Measurements from ENCODE around the gene FAM209B. TPM values are rescaled to one million over a fixed set of nuclear protein-coding genes. Genes with fewer than 3 reads are reported as not detected.

FAM209B gene
- total and polyA plus RNA-seq, 10 of the 15 experiments (the other 5 are each of a cell fraction or from before 2014, with no cell fraction given), result 0.22 to 0.77 (median 0.41) TPM; not detected in 2

GRCh38 chr20:56584916-56585315 lies 51.9 kb downstream of the FAM209B start (continued):
- TF ChIP-seq, protein P1, sequence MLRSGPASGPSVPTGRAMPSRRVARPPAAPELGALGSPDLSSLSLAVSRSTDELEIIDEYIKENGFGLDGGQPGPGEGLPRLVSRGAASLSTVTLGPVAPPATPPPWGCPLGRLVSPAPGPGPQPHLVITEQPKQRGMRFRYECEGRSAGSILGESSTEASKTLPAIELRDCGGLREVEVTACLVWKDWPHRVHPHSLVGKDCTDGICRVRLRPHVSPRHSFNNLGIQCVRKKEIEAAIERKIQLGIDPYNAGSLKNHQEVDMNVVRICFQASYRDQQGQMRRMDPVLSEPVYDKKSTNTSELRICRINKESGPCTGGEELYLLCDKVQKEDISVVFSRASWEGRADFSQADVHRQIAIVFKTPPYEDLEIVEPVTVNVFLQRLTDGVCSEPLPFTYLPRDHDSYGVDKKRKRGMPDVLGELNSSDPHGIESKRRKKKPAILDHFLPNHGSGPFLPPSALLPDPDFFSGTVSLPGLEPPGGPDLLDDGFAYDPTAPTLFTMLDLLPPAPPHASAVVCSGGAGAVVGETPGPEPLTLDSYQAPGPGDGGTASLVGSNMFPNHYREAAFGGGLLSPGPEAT (IDR thresholded peaks at IDR 0.05; ENCODE audit: low read depth), result no peak
- no peak for TF ChIP-seq BMI1 (IDR thresholded peaks at IDR 0.05; ENCODE audit: borderline replicate concordance)
- no peak for TF ChIP-seq EED (IDR thresholded peaks at IDR 0.05; ENCODE audit: low read depth)

Other genes starting within 250 kb of the FAM209B start
- gene FAM210B, start 174.3 kb upstream of the FAM209B start, total RNA-seq (2014; rRNA removed), result 0.56 and 1.1 TPM in 2 replicates
- gene FAM210B, start 174.3 kb upstream of the FAM209B start, total RNA-seq (2014; rRNA removed; fragmentation: Illumina TruSeq; extraction: Trizol), result 0.51 and 0.94 TPM in 2 replicates
- 0.51 and 0.58 TPM in 2 replicates for gene FAM210B, start 174.3 kb upstream of the FAM209B start, total RNA-seq (2021)
- gene FAM210B, start 174.3 kb upstream of the FAM209B start, polyA plus RNA-seq (2011; rRNA removed), result 1.4 and 1.8 TPM in 2 replicates
- gene FAM210B, start 174.3 kb upstream of the FAM209B start, polyA plus RNA-seq (2014; fragmentation: Illumina TruSeq; extraction: Trizol), result 0.79 and 0.97 TPM in 2 replicates
- under 1 TPM; 0.13 to 0.38 TPM for gene FAM210B, start 174.3 kb upstream of the FAM209B start, polyA plus RNA-seq (2014; fragmentation: Nextera tagmentation; extraction: Ambion mirVana)
- 0.46 and 0.53 TPM in 2 replicates for gene FAM210B, start 174.3 kb upstream of the FAM209B start, polyA plus RNA-seq (2014; rRNA removed)
- gene FAM210B, start 174.3 kb upstream of the FAM209B start, polyA plus RNA-seq (2016; fragmentation: Nextera tagmentation; extraction: Ambion mirVana), result 1 to 10 TPM; 1.3 TPM
- 57.3 and 63.1 TPM in 2 replicates for gene AURKA, start 141.0 kb upstream of the FAM209B start, total RNA-seq (2014; rRNA removed)
- gene AURKA, start 141.0 kb upstream of the FAM209B start, total RNA-seq (2014; rRNA removed; fragmentation: Illumina TruSeq; extraction: Trizol), result 67.9 and 71.6 TPM in 2 replicates
- gene AURKA, start 141.0 kb upstream of the FAM209B start, total RNA-seq (2021), result 59.4 and 61.2 TPM in 2 replicates
- 87.6 and 108 TPM in 2 replicates for gene AURKA, start 141.0 kb upstream of the FAM209B start, polyA plus RNA-seq (2011; rRNA removed)
- 98.7 and 113 TPM in 2 replicates for gene AURKA, start 141.0 kb upstream of the FAM209B start, polyA plus RNA-seq (2014; fragmentation: Illumina TruSeq; extraction: Trizol)
- 10 to 100 TPM; 70.9 to 75.2 TPM for gene AURKA, start 141.0 kb upstream of the FAM209B start, polyA plus RNA-seq (2014; fragmentation: Nextera tagmentation; extraction: Ambion mirVana)
- 58.3 and 60.8 TPM in 2 replicates for gene AURKA, start 141.0 kb upstream of the FAM209B start, polyA plus RNA-seq (2014; rRNA removed)
- gene AURKA, start 141.0 kb upstream of the FAM209B start, polyA plus RNA-seq (2016; fragmentation: Nextera tagmentation; extraction: Ambion mirVana), result 100 to 1,000 TPM; 120 to 122 TPM
- gene CSTF1, start 140.6 kb upstream of the FAM209B start, total RNA-seq (2014; rRNA removed), result 41.9 and 42.7 TPM in 2 replicates
- 42.5 and 45.8 TPM in 2 replicates for gene CSTF1, start 140.6 kb upstream of the FAM209B start, total RNA-seq (2014; rRNA removed; fragmentation: Illumina TruSeq; extraction: Trizol)
- 39.7 and 41.8 TPM in 2 replicates for gene CSTF1, start 140.6 kb upstream of the FAM209B start, total RNA-seq (2021)
- 81.4 and 89.1 TPM in 2 replicates for gene CSTF1, start 140.6 kb upstream of the FAM209B start, polyA plus RNA-seq (2011; rRNA removed)
- 56.2 and 57.8 TPM in 2 replicates for gene CSTF1, start 140.6 kb upstream of the FAM209B start, polyA plus RNA-seq (2014; fragmentation: Illumina TruSeq; extraction: Trizol)
- 10 to 100 TPM; 63.3 to 66.0 TPM for gene CSTF1, start 140.6 kb upstream of the FAM209B start, polyA plus RNA-seq (2014; fragmentation: Nextera tagmentation; extraction: Ambion mirVana)
- gene CSTF1, start 140.6 kb upstream of the FAM209B start, polyA plus RNA-seq (2014; rRNA removed), result 44.9 and 47.2 TPM in 2 replicates
- 10 to 100 TPM; 43.3 to 54.5 TPM for gene CSTF1, start 140.6 kb upstream of the FAM209B start, polyA plus RNA-seq (2016; fragmentation: Nextera tagmentation; extraction: Ambion mirVana)
- 0.06 and 0.11 TPM in 2 replicates for gene CASS4, start 121.0 kb upstream of the FAM209B start, total RNA-seq (2014; rRNA removed)
- 0.09 and 0.14 TPM in 2 replicates for gene CASS4, start 121.0 kb upstream of the FAM209B start, total RNA-seq (2014; rRNA removed; fragmentation: Illumina TruSeq; extraction: Trizol)
- 0.19 and 0.21 TPM in 2 replicates for gene CASS4, start 121.0 kb upstream of the FAM209B start, total RNA-seq (2021)
- 0.10 and 0.11 TPM in 2 replicates for gene CASS4, start 121.0 kb upstream of the FAM209B start, polyA plus RNA-seq (2011; rRNA removed)
- 0.13 and 0.21 TPM in 2 replicates for gene CASS4, start 121.0 kb upstream of the FAM209B start, polyA plus RNA-seq (2014; fragmentation: Illumina TruSeq; extraction: Trizol)
- under 1 TPM; 0.04 to 0.11 TPM for gene CASS4, start 121.0 kb upstream of the FAM209B start, polyA plus RNA-seq (2014; fragmentation: Nextera tagmentation; extraction: Ambion mirVana)
- 0.04 and 0.24 TPM in 2 replicates for gene CASS4, start 121.0 kb upstream of the FAM209B start, polyA plus RNA-seq (2014; rRNA removed)
- under 1 TPM in 1 of 2 experiments, not detected in 1; 0.05 TPM for gene CASS4, start 121.0 kb upstream of the FAM209B start, polyA plus RNA-seq (2016; fragmentation: Nextera tagmentation; extraction: Ambion mirVana)
- gene RTF2, start 64.6 kb upstream of the FAM209B start, total RNA-seq (2014; rRNA removed), result 71.2 and 73.9 TPM in 2 replicates
- gene RTF2, start 64.6 kb upstream of the FAM209B start, total RNA-seq (2014; rRNA removed; fragmentation: Illumina TruSeq; extraction: Trizol), result 65.1 and 66.2 TPM in 2 replicates
- 77.0 and 77.7 TPM in 2 replicates for gene RTF2, start 64.6 kb upstream of the FAM209B start, total RNA-seq (2021)
- 86.5 and 100 TPM in 2 replicates for gene RTF2, start 64.6 kb upstream of the FAM209B start, polyA plus RNA-seq (2011; rRNA removed)
- 61.5 and 79.2 TPM in 2 replicates for gene RTF2, start 64.6 kb upstream of the FAM209B start, polyA plus RNA-seq (2014; fragmentation: Illumina TruSeq; extraction: Trizol)
- gene RTF2, start 64.6 kb upstream of the FAM209B start, polyA plus RNA-seq (2014; fragmentation: Nextera tagmentation; extraction: Ambion mirVana), result 100 to 1,000 TPM in 1 of 2 experiments, 10 to 100 TPM in 1; 99.3 to 133 TPM
- 69.1 and 71.4 TPM in 2 replicates for gene RTF2, start 64.6 kb upstream of the FAM209B start, polyA plus RNA-seq (2014; rRNA removed)
- 100 to 1,000 TPM; 124 TPM for gene RTF2, start 64.6 kb upstream of the FAM209B start, polyA plus RNA-seq (2016; fragmentation: Nextera tagmentation; extraction: Ambion mirVana)
- 0.44 TPM in 1 of 2 replicates, not detected in the other for gene FAM209A, start 8.5 kb upstream of the FAM209B start, total RNA-seq (2014; rRNA removed)
- gene FAM209A, start 8.5 kb upstream of the FAM209B start, total RNA-seq (2014; rRNA removed; fragmentation: Illumina TruSeq; extraction: Trizol), result 0.31 and 0.37 TPM in 2 replicates
- 0.41 TPM in 1 of 2 replicates, not detected in the other for gene FAM209A, start 8.5 kb upstream of the FAM209B start, total RNA-seq (2021)
- 0.27 and 0.32 TPM in 2 replicates for gene FAM209A, start 8.5 kb upstream of the FAM209B start, polyA plus RNA-seq (2011; rRNA removed)
- 0.51 TPM in 1 of 2 replicates, not detected in the other for gene FAM209A, start 8.5 kb upstream of the FAM209B start, polyA plus RNA-seq (2014; fragmentation: Illumina TruSeq; extraction: Trizol)
- gene FAM209A, start 8.5 kb upstream of the FAM209B start, polyA plus RNA-seq (2014; fragmentation: Nextera tagmentation; extraction: Ambion mirVana), result under 1 TPM in 1 of 2 experiments, not detected in 1; 0.11 TPM
- gene FAM209A, start 8.5 kb upstream of the FAM209B start, polyA plus RNA-seq (2014; rRNA removed), result 0.15 and 0.33 TPM in 2 replicates
- gene FAM209A, start 8.5 kb upstream of the FAM209B start, polyA plus RNA-seq (2016; fragmentation: Nextera tagmentation; extraction: Ambion mirVana), result not detected
- gene TFAP2C, start 96.1 kb downstream of the FAM209B start, total RNA-seq (2014; rRNA removed), result not detected in 2 replicates
- gene TFAP2C, start 96.1 kb downstream of the FAM209B start, total RNA-seq (2014; rRNA removed; fragmentation: Illumina TruSeq; extraction: Trizol), result not detected in 2 replicates
- gene TFAP2C, start 96.1 kb downstream of the FAM209B start, total RNA-seq (2021), result not detected in 2 replicates
- 0.49 and 0.81 TPM in 2 replicates for gene TFAP2C, start 96.1 kb downstream of the FAM209B start, polyA plus RNA-seq (2011; rRNA removed)
- not detected in 2 replicates for gene TFAP2C, start 96.1 kb downstream of the FAM209B start, polyA plus RNA-seq (2014; fragmentation: Illumina TruSeq; extraction: Trizol)
- not detected for gene TFAP2C, start 96.1 kb downstream of the FAM209B start, polyA plus RNA-seq (2014; fragmentation: Nextera tagmentation; extraction: Ambion mirVana)
- not detected in 2 replicates for gene TFAP2C, start 96.1 kb downstream of the FAM209B start, polyA plus RNA-seq (2014; rRNA removed)
- not detected for gene TFAP2C, start 96.1 kb downstream of the FAM209B start, polyA plus RNA-seq (2016; fragmentation: Nextera tagmentation; extraction: Ambion mirVana)